K562 (cell line): ENCODE measurements around the gene AP5M1. TPM values are rescaled to one million over a fixed set of nuclear protein-coding genes. Genes with fewer than 3 reads are reported as not detected.

Source experiments
- CHD1 ChIP-seq: fragments of 200-600 bp; sonication (generic); IDR thresholded peaks from one replicate; pipeline ENCODE4 v1.6.1; 2012; ENCODE audit warnings: mild to moderate bottlenecking, moderate library complexity, low read length, inconsistent platforms
- CTCFL ChIP-seq: IDR thresholded peaks from 2 replicates; pipeline ENCODE4 v1.6.1; 2011; ENCODE audit warnings: borderline replicate concordance, low read depth, mild to moderate bottlenecking, moderate library complexity, low read length; ENCODE audit not compliant: insufficient read depth, poor library complexity, severe bottlenecking
- E2F3 ChIP-seq: fragments of 250-450 bp; sonication (Bioruptor Pico); IDR thresholded peaks from 2 replicates; pipeline ENCODE4 v1.4.0; 2020; ENCODE audit warnings: mild to moderate bottlenecking
- MAX ChIP-seq: sonication (generic); formaldehyde crosslinking; IDR thresholded peaks from 2 replicates; pipeline ENCODE4 v1.9.0; 2022; ENCODE audit warnings: mild to moderate bottlenecking, missing genetic modification reagents
- MAZ ChIP-seq, 2 experiments: fragments of 450-650 bp in 1 of 2; sonication (generic) in 1 of 2; formaldehyde crosslinking; IDR thresholded peaks in 1 of 2; conservative IDR thresholded peaks in 1 of 2; 2 replicates each; pipeline versions ENCODE4 v1.4.0 to v1.5.0; 2020; ENCODE audit warnings: mild to moderate bottlenecking in 1 of 2, missing genetic modification reagents in 1 of 2
- MEF2A ChIP-seq: IDR thresholded peaks from 2 replicates; pipeline ENCODE4 v1.6.1; 2011; ENCODE audit warnings: low read depth, mild to moderate bottlenecking, low read length, moderate library complexity; ENCODE audit not compliant: control insufficient read depth
- NFE2 ChIP-seq: IDR thresholded peaks from 2 replicates; pipeline ENCODE4 v1.6.1; 2014; ENCODE audit warnings: antibody characterized with exemption, low read depth
- ZMIZ1 ChIP-seq, 2 experiments: fragments of 150-350 bp in 1 of 2; IDR thresholded peaks; 2 replicates each; pipeline ENCODE4 v1.6.1; 2012 to 2016; ENCODE audit warnings: low read depth in 2 of 2, low read length in 2 of 2, mild to moderate bottlenecking in 1 of 2, moderate library complexity in 1 of 2
- polyA plus RNA-seq, 8 experiments: library from polyadenylated mRNA; depleted of rRNA in 4 of 8; stranded (reverse) in 5 of 8; unstranded in 3 of 8; fragments of >200 nt; fragmentation: Nextera tagmentation in 2 of 8; fragmentation: Illumina TruSeq in 1 of 8; extraction: Ambion mirVana in 2 of 8; extraction: Trizol in 1 of 8; gene quantifications; 2 replicates each; pipeline versions ENCODE4 v1.2.1 to v1.2.3, GENCODE V29; 2011 to 2014; ENCODE audit warnings: inconsistent platforms in 1 of 8, missing spikeins in 1 of 8
- total RNA-seq, 7 experiments: library from RNA; depleted of rRNA in 6 of 7; stranded (reverse); fragments of >200 nt in 6 of 7; fragmentation: Illumina TruSeq in 2 of 7; extraction: Trizol in 2 of 7; gene quantifications; 2 replicates each; pipeline versions ENCODE4 v1.2.1 to v1.2.3, GENCODE V29; 2011 to 2021; ENCODE audit warnings: low replicate concordance in 1 of 7
- TF ChIP-seq, protein P1 (sequence below): IDR thresholded peaks from 3 replicates; pipeline ENCODE4 v1.6.1; 2011; ENCODE audit warnings: borderline replicate concordance, mild to moderate bottlenecking; ENCODE audit not compliant: insufficient read length, insufficient read depth
- TF ChIP-seq, protein P2 (sequence below): fragments of 200-800 bp; sonication (Bioruptor generic); IDR thresholded peaks from 2 replicates; pipeline ENCODE4 v1.6.1; 2017; ENCODE audit warnings: missing genetic modification characterization, missing compliant biosample characterization

Gene AP5M1
- total and polyA plus RNA-seq, 9 of the 15 experiments (the other 6 are each of a cell fraction or from before 2014, with no cell fraction given) = 16.1 to 51.7 (median 30.9) TPM

DNA sequence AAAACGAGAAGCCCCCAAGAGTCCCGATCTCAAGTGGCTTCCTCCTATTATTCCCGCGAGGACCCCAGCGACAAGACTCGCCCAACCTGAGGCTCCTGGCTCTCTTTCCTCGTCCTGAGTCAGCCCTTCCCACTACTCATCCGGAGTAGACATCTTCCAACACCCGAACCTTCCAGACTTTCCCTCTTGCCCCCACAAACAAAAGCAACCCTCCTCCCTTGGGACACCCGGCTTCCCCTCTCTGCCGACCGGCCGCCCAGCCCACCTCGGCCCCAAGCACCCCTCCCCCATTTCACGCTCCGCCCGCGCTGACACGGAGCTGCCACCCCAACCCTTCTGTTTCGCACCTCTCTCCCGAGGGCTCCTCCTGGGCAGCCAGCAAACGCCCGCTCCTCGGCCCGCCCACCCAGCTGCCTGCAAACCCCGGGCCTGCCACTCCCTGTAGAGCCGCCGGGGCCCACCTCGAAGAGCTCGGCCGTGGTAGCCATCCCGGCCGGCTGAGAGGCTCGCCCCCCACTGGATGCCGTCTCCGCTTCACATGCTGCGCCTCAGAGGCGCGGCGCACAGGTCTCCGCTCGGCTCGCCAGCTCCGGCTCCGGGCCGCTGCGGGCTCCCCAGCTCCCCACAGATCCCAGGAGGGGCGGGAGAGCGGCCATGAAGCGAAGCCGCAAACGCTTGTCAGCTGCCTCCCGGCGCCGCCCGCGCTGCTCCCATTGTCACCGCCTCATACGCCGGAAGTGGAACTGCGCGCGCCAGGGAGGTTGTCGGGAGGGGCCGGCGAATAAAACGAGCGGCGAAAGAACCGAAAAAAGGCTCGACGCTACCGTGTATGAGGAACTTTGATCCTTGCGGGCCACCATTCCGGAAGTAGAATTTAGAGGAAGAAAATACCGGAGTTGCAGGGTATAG lies at the start of gene AP5M1, which contains the start of gene EXOC5 (continued):
- TF ChIP-seq MAZ (CRISPR knock-in tag; conservative IDR thresholded peaks at IDR 0.05 in 1 of 2, IDR thresholded peaks at IDR 0.05 in 1 of 2) (peak; percentile 48 to 63; a peak in 3 of 4 replicates), NFE2 (no peak), E2F3 (CRISPR knock-in tag) (peak; percentile 42; the same call in 1 of the 2 replicates), MAX (CRISPR knock-in tag) (peak; percentile 44; the same call in 1 of the 2 replicates), CTCFL (no peak), ZMIZ1 (IDR thresholded peaks at IDR 0.05; ENCODE audit: low read depth in 2 of 2, low read length in 2 of 2) (no peak; a peak in 1 of 4 replicates), CHD1 (no peak), MEF2A (no peak)
- TF ChIP-seq, protein P1, sequence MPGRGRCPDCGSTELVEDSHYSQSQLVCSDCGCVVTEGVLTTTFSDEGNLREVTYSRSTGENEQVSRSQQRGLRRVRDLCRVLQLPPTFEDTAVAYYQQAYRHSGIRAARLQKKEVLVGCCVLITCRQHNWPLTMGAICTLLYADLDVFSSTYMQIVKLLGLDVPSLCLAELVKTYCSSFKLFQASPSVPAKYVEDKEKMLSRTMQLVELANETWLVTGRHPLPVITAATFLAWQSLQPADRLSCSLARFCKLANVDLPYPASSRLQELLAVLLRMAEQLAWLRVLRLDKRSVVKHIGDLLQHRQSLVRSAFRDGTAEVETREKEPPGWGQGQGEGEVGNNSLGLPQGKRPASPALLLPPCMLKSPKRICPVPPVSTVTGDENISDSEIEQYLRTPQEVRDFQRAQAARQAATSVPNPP = no peak
- TF ChIP-seq, protein P2, sequence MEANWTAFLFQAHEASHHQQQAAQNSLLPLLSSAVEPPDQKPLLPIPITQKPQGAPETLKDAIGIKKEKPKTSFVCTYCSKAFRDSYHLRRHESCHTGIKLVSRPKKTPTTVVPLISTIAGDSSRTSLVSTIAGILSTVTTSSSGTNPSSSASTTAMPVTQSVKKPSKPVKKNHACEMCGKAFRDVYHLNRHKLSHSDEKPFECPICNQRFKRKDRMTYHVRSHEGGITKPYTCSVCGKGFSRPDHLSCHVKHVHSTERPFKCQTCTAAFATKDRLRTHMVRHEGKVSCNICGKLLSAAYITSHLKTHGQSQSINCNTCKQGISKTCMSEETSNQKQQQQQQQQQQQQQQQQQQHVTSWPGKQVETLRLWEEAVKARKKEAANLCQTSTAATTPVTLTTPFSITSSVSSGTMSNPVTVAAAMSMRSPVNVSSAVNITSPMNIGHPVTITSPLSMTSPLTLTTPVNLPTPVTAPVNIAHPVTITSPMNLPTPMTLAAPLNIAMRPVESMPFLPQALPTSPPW (CRISPR knock-in tag) = peak; percentile 68; the same call in 1 of the 2 replicates
